GM12878 (cell line): ENCODE measurements around the gene DAB2. TPM values are rescaled to one million over a fixed set of nuclear protein-coding genes. Genes with fewer than 3 reads are reported as not detected.

Experiments used
- ATAC-seq: fragments of 200-7000 bp; cut with Tn5 transposase; 3 replicates; pipeline ENCODE4 v1.9.1; 2020; ENCODE audit warnings: mild to moderate bottlenecking, moderate library complexity
- BruUV-seq: library from RNA; stranded (reverse); fragments of 400-500 nt; replicated peaks from 2 replicates; lab custom pipeline; 2021; lab: Mats Ljungman, UMichigan
- CTCF ChIA-PET: fragments of 300-600 bp; sonication (Branson Sonifier 250); formaldehyde crosslinking; extraction: SDS; loops from one replicate; lab custom pipeline; 2021; ENCODE audit warnings: inconsistent platforms; lab: Yijun Ruan, JAX
- POLR2A ChIA-PET: fragments of 350-600 bp; formaldehyde crosslinking; extraction: SDS; loops from one replicate; lab custom pipeline; 2021; ENCODE audit warnings: inconsistent platforms; lab: Charles Lee
- RAD21 ChIA-PET: fragments of 300-600 bp; sonication (Branson Sonifier 250); formaldehyde crosslinking; loops from one replicate; lab custom pipeline; 2023; ENCODE audit warnings: antibody characterized with exemption; ENCODE audit not compliant: unreplicated experiment; lab: Charles Lee
- SMC1A ChIA-PET: fragments of 300-600 bp; sonication (Branson Sonifier 250); formaldehyde crosslinking; loops from one replicate; lab custom pipeline; 2023; ENCODE audit not compliant: unreplicated experiment, uncharacterized antibody; lab: Charles Lee
- DNase-seq: peaks from one replicate; pipeline ENCODE4 v3.0.0-alpha.2; 2011; ENCODE audit warnings: low read depth, low spot score
- FAIRE-seq: peaks from 3 replicates; lab custom pipeline; 2011; peaks lifted over from hg19 to GRCh38; lab: Jason Lieb, UNC
- H2AFZ ChIP-seq: 2 replicates; pipeline ENCODE4 v1.6.0; 2011; ENCODE audit warnings: low read depth, low read length, control low read depth; ENCODE audit not compliant: control insufficient read depth
- H3K27ac ChIP-seq: 2 replicates; pipeline ENCODE4 v1.5.1; 2011; ENCODE audit warnings: control low read depth; ENCODE audit not compliant: control insufficient read depth, insufficient read depth
- H3K27me3 ChIP-seq, 2 experiments: replicated peaks in 1 of 2; 2 replicates each; pipeline versions ENCODE4 v1.6.0 to v1.6.1; 2011; ENCODE audit warnings: low read length in 1 of 2; ENCODE audit not compliant: control insufficient read depth in 2 of 2, insufficient read depth in 2 of 2
- H3K36me3 ChIP-seq, 2 experiments: 2 replicates each; pipeline ENCODE4 v1.5.1; 2011; ENCODE audit warnings: low read length in 1 of 2; ENCODE audit not compliant: control insufficient read depth in 2 of 2, insufficient read depth in 2 of 2
- H3K4me1 ChIP-seq: 2 replicates; pipeline ENCODE4 v1.6.1; 2011; ENCODE audit warnings: mild to moderate bottlenecking, low read length, moderate library complexity, mixed read lengths; ENCODE audit not compliant: control insufficient read depth, insufficient read depth
- H3K4me2 ChIP-seq: 2 replicates; pipeline ENCODE4 v1.6.0; 2011; ENCODE audit warnings: control low read depth; ENCODE audit not compliant: control insufficient read depth, insufficient read depth
- H3K4me3 ChIP-seq: fragments of 200-600 bp; sonication (generic); 2 replicates; pipeline ENCODE4 v1.5.1; 2016
- H3K79me2 ChIP-seq: 2 replicates; pipeline ENCODE4 v1.6.0; 2011; ENCODE audit warnings: low read length; ENCODE audit not compliant: control insufficient read depth, insufficient read depth
- H3K9ac ChIP-seq: 2 replicates; pipeline ENCODE4 v1.8.0; 2011; ENCODE audit warnings: low read length, control low read depth, mixed read lengths; ENCODE audit not compliant: control insufficient read depth, insufficient read depth
- H3K9me3 ChIP-seq: replicated peaks from 3 replicates; pipeline ENCODE4 v1.5.1; 2011; ENCODE audit warnings: mild to moderate bottlenecking, low read length; ENCODE audit not compliant: control insufficient read depth, insufficient read depth
- H4K20me1 ChIP-seq: 2 replicates; pipeline ENCODE4 v1.6.0; 2011; ENCODE audit not compliant: control insufficient read depth, insufficient read depth
- BMI1 ChIP-seq: fragments of 450-650 bp; IDR thresholded peaks from 2 replicates; pipeline ENCODE4 v1.6.1; 2016; ENCODE audit warnings: mild to moderate bottlenecking, moderate library complexity, borderline replicate concordance
- ETV6 ChIP-seq, 2 experiments: fragments of 450-650 bp in 1 of 2; IDR thresholded peaks in 1 of 2; conservative IDR thresholded peaks in 1 of 2; 2 replicates each; pipeline ENCODE4 v1.6.1; 2014; ENCODE audit warnings: antibody characterized with exemption in 1 of 2, borderline replicate concordance in 1 of 2, low read depth in 1 of 2, mild to moderate bottlenecking in 1 of 2, moderate library complexity in 1 of 2
- HSF1 ChIP-seq: fragments of 150-350 bp; IDR thresholded peaks from 2 replicates; pipeline ENCODE4 v1.6.1; 2014; ENCODE audit warnings: mild to moderate bottlenecking, low read depth, low read length
- IKZF1 ChIP-seq: fragments of 450-650 bp; conservative IDR thresholded peaks from 2 replicates; pipeline ENCODE4 v1.6.1; 2017; ENCODE audit warnings: antibody characterized with exemption, mild to moderate bottlenecking
- JUNB ChIP-seq: IDR thresholded peaks from 2 replicates; pipeline ENCODE4 v1.6.1; 2016; ENCODE audit warnings: antibody characterized with exemption, mild to moderate bottlenecking
- KDM1A ChIP-seq: fragments of 200-600 bp; sonication (generic); IDR thresholded peaks from 2 replicates; pipeline ENCODE4 v1.6.1; 2016; ENCODE audit warnings: borderline replicate concordance
- MTA2 ChIP-seq: fragments of 450-650 bp; IDR thresholded peaks from 2 replicates; pipeline ENCODE4 v1.6.1; 2016; ENCODE audit warnings: low read depth, mild to moderate bottlenecking, moderate library complexity
- NR2F1 ChIP-seq: fragments of 450-650 bp; conservative IDR thresholded peaks from 2 replicates; pipeline ENCODE4 v1.6.1; 2017; ENCODE audit warnings: mild to moderate bottlenecking
- RB1 ChIP-seq: fragments of 450-650 bp; formaldehyde crosslinking; IDR thresholded peaks from 2 replicates; pipeline ENCODE4 v1.6.1; 2017; ENCODE audit warnings: mild to moderate bottlenecking, borderline replicate concordance
- RUNX3 ChIP-seq: IDR thresholded peaks from 2 replicates; pipeline ENCODE4 v1.6.1; 2012; ENCODE audit warnings: low read length, inconsistent platforms
- SIX5 ChIP-seq: IDR thresholded peaks from 2 replicates; pipeline ENCODE4 v1.6.1; 2011; ENCODE audit warnings: mild to moderate bottlenecking, low read depth, low read length, moderate library complexity; ENCODE audit not compliant: severe bottlenecking
- SMARCA5 ChIP-seq: fragments of 450-650 bp; IDR thresholded peaks from 2 replicates; pipeline ENCODE4 v1.6.1; 2017; ENCODE audit warnings: mild to moderate bottlenecking
- ZBTB33 ChIP-seq: fragments of 450-650 bp; IDR thresholded peaks from 2 replicates; pipeline ENCODE4 v1.6.1; 2017; ENCODE audit warnings: mild to moderate bottlenecking
- ZZZ3 ChIP-seq: IDR thresholded peaks from 2 replicates; pipeline ENCODE4 v1.6.1; 2011; ENCODE audit warnings: low read depth; ENCODE audit not compliant: control insufficient read depth, insufficient read length
- WGBS: methylation state at CpG from one replicate; pipeline ENCODE4 v1.1.6; 2016; ENCODE audit warnings: low lambda C conversion rate; ENCODE audit not compliant: insufficient replicate concordance, insufficient coverage; ENCODE audit errors: missing lambda C conversion rate; 5-methylcytosine and 5-hydroxymethylcytosine counted together
- in situ Hi-C: fragments of 300-500 bp; cut with MboI; formaldehyde crosslinking; loops from 9 replicates; pipeline ENCODE4 v1.14.3; 2018; ENCODE audit warnings: mixed read lengths
- intact Hi-C: fragments of 100-400 bp; cut with micrococcal nuclease; formaldehyde crosslinking; loops from one replicate; pipeline ENCODE4 v1.14.2; 2022; ENCODE audit not compliant: unreplicated experiment
- polyA plus RNA-seq, 11 experiments: library from polyadenylated mRNA; depleted of rRNA in 4 of 11; unstranded in 6 of 11; stranded (reverse) in 5 of 11; fragments of >200 nt; fragmentation: Nextera tagmentation in 4 of 11; fragmentation: Illumina TruSeq in 1 of 11; extraction: Ambion mirVana in 4 of 11; extraction: Trizol in 1 of 11; gene quantifications; 1 replicate in 1 of 11; 2 replicates in 10 of 11; pipeline versions ENCODE4 v1.2.1 to v1.2.3, GENCODE V29; 2011 to 2016; ENCODE audit warnings: inconsistent platforms in 2 of 11, missing spikeins in 2 of 11, low read depth in 1 of 11
- total RNA-seq, 4 experiments: library from RNA; depleted of rRNA in 3 of 4; stranded (reverse); fragments of >200 nt in 3 of 4; fragmentation: Illumina TruSeq in 1 of 4; extraction: Trizol in 1 of 4; gene quantifications; 2 replicates each; pipeline versions ENCODE4 v1.2.1 to v1.2.3, GENCODE V29; 2013 to 2021
- TF ChIP-seq, protein P1 (sequence below): fragments of 450-650 bp; IDR thresholded peaks from 2 replicates; pipeline ENCODE4 v1.6.1; 2014; ENCODE audit warnings: mild to moderate bottlenecking
- TF ChIP-seq, protein P2 (sequence below): fragments of 450-650 bp; IDR thresholded peaks from 2 replicates; pipeline ENCODE4 v1.6.1; 2017; ENCODE audit warnings: mild to moderate bottlenecking, moderate library complexity

DAB2 gene
- total and polyA plus RNA-seq, 10 of the 15 experiments (the other 5 are each of a cell fraction or from before 2014, with no cell fraction given), result 0.05 to 0.23 (median 0.11) TPM; not detected in 7

DNA sequence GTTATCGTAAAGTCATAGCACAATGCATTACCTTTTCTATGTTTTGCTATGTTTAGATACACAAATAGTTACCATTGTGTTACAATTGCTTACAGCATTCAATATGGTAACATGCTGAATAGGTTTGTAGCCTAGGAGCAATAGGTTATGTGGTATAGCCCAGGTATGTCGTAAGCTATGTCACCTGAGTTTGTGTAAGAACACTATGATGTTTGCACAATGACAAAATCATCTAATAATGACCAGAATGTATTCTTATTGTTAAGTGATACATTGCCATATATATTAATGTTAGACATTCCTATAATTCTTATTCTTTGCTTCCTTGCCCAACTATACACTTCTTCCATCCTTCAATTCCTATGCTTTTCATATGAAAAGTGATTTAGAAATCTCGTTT is 18.2 kb upstream of the DAB2 start:
- FAIRE-seq, result no peak
- TF ChIP-seq RB1 (no peak), ETV6 (conservative IDR thresholded peaks at IDR 0.05 in 1 of 2, IDR thresholded peaks at IDR 0.05 in 1 of 2; ENCODE audit: borderline replicate concordance in 1 of 2, low read depth in 1 of 2) (no peak), SMARCA5 (no peak), ZZZ3 (no peak), SIX5 (no peak), KDM1A (no peak), BMI1 (no peak), ZBTB33 (no peak), RUNX3 (no peak), NR2F1 (no peak), MTA2 (no peak), IKZF1 (no peak), JUNB (no peak), HSF1 (no peak)
- TF ChIP-seq, protein P1, sequence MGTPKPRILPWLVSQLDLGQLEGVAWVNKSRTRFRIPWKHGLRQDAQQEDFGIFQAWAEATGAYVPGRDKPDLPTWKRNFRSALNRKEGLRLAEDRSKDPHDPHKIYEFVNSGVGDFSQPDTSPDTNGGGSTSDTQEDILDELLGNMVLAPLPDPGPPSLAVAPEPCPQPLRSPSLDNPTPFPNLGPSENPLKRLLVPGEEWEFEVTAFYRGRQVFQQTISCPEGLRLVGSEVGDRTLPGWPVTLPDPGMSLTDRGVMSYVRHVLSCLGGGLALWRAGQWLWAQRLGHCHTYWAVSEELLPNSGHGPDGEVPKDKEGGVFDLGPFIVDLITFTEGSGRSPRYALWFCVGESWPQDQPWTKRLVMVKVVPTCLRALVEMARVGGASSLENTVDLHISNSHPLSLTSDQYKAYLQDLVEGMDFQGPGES, result no peak
- TF ChIP-seq, protein P2, sequence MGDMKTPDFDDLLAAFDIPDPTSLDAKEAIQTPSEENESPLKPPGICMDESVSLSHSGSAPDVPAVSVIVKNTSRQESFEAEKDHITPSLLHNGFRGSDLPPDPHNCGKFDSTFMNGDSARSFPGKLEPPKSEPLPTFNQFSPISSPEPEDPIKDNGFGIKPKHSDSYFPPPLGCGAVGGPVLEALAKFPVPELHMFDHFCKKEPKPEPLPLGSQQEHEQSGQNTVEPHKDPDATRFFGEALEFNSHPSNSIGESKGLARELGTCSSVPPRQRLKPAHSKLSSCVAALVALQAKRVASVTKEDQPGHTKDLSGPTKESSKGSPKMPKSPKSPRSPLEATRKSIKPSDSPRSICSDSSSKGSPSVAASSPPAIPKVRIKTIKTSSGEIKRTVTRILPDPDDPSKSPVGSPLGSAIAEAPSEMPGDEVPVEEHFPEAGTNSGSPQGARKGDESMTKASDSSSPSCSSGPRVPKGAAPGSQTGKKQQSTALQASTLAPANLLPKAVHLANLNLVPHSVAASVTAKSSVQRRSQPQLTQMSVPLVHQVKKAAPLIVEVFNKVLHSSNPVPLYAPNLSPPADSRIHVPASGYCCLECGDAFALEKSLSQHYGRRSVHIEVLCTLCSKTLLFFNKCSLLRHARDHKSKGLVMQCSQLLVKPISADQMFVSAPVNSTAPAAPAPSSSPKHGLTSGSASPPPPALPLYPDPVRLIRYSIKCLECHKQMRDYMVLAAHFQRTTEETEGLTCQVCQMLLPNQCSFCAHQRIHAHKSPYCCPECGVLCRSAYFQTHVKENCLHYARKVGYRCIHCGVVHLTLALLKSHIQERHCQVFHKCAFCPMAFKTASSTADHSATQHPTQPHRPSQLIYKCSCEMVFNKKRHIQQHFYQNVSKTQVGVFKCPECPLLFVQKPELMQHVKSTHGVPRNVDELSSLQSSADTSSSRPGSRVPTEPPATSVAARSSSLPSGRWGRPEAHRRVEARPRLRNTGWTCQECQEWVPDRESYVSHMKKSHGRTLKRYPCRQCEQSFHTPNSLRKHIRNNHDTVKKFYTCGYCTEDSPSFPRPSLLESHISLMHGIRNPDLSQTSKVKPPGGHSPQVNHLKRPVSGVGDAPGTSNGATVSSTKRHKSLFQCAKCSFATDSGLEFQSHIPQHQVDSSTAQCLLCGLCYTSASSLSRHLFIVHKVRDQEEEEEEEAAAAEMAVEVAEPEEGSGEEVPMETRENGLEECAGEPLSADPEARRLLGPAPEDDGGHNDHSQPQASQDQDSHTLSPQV, result no peak

More for the DNA sequence above, 18.2 kb upstream of the DAB2 start:
- WGBS, result 17% methylated on average over 3 of the region's 3 CpGs
- H3K27ac ChIP-seq, result no peak overlapping the region
- H3K9ac ChIP-seq, result no peak overlapping the region
- DNase-seq, result no peak
- H3K4me2 ChIP-seq, result no peak overlapping the region
- RAD21 ChIA-PET, result no interaction called here
- in situ Hi-C loops, result no loop called here
- H3K27me3 ChIP-seq, result no peaks in the 10 kb centered on the region
- intact Hi-C loops, result no loop called here
- no peaks in the 10 kb centered on the region for H3K4me1 ChIP-seq
- no peaks in the 10 kb centered on the region for H3K79me2 ChIP-seq
- POLR2A ChIA-PET, result no interaction called here
- no peaks in the 10 kb centered on the region for H3K36me3 ChIP-seq
- no TSS peak for BruUV-seq
- H2AFZ ChIP-seq, result no peak overlapping the region
- no peak for ATAC-seq
- no peaks in the 10 kb centered on the region for H3K9me3 ChIP-seq
- SMC1A ChIA-PET, result no interaction called here
- H3K4me3 ChIP-seq, result no peak overlapping the region
- CTCF ChIA-PET, result no interaction called here
- no peaks in the 10 kb centered on the region for H4K20me1 ChIP-seq
